D721Med (cell line): ENCODE measurements around the gene MALL.
"Not testable (repeated sequence)": the region's sequence is repeated elsewhere in the genome, so short reads cannot be mapped to it uniquely, and the experiment has no call there.

ENCODE experiments used
- DNase-seq: peaks from one replicate; pipeline ENCODE4 v3.0.0; 2011; ENCODE audit warnings: low spot score; ENCODE audit not compliant: insufficient read length
- FAIRE-seq: peaks from 2 replicates; lab custom pipeline; 2011; peaks lifted over from hg19 to GRCh38; lab: Jason Lieb, UNC
- TF ChIP-seq, protein P1 (sequence below): IDR thresholded peaks from 2 replicates; pipeline ENCODE4 v1.5.1; 2012; ENCODE audit warnings: mild to moderate bottlenecking, control low read depth; ENCODE audit not compliant: insufficient read depth; ENCODE audit errors: missing control alignments

MALL gene

DNA sequence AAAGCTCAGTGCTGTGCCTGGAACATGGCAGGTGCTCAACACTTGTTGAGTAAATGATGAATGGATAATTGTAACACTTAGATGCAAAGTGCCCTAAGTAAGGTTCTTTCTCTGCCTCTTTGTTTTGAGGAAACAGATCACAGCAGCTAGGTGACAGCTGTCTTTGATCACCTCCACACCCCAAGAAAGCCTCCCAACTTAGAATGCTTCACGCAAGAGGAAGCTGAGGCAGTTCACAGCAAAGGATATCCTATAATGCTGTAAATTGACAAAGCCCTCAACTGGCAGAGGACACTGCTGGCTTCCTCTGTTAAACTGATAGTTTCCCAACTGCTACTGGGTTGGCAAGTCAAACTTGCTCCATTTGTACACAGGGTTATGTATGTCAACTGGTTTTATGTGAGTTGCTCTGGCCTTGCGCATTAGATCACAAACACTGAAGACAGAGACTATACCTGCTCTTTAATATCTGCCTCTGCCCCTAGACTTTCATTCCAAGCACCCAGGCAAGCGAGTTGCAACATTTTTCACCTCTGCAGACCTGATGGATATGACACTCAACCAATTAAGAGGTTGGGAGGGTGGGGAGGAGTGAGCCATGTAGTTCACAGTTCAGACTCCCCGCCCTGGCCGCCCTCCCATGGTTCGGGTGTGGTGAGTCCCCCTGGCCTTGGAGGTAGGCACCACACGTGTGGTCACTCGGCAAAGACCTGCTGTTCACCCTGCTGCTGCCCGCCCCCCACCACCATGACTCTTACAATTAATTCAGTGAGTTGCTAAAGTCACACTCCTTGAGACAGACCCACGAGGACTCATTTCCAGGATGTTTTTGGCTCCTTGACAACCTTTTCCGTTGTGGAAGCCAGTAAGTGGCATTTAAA, 4.8 kb upstream of the MALL start:
- FAIRE-seq (no peak), DNase-seq (no peak)
- TF ChIP-seq, protein P1, sequence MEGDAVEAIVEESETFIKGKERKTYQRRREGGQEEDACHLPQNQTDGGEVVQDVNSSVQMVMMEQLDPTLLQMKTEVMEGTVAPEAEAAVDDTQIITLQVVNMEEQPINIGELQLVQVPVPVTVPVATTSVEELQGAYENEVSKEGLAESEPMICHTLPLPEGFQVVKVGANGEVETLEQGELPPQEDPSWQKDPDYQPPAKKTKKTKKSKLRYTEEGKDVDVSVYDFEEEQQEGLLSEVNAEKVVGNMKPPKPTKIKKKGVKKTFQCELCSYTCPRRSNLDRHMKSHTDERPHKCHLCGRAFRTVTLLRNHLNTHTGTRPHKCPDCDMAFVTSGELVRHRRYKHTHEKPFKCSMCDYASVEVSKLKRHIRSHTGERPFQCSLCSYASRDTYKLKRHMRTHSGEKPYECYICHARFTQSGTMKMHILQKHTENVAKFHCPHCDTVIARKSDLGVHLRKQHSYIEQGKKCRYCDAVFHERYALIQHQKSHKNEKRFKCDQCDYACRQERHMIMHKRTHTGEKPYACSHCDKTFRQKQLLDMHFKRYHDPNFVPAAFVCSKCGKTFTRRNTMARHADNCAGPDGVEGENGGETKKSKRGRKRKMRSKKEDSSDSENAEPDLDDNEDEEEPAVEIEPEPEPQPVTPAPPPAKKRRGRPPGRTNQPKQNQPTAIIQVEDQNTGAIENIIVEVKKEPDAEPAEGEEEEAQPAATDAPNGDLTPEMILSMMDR = no peak

DNA sequence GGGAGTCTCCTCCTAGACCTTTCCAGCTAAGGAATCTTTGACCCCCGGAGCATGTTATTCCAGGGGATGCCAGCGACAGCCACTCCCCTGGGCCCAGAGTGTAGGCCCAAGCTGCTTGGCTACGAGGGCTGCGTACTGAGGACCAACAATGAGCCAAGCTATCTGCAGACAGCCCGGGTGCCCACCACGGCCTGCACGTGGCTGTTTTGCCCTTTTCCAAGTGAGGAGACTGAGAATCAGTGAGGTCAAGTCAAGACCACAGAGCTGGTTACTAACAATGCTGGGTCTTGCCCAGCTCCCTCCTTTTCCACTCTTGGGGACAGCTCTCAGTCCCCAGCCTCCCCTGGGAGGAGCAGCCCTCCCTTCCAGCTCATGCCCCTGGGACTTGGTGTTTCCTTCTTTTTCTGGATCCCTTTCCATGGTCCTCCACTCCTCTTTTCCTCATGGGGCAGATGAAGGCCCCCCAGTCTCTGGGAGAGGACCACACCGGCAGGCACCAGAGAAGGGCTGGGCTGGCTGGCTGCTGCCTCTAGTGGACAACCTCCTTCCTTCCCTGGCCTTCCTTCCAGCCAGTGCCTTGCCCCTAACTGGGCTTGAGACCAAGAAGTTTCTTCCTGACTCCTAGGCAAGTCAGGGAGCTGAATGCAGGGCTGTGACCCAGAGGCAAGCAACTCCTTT, 550 bp upstream of the MALL start:
- FAIRE-seq (no peak), DNase-seq (no peak)
- TF ChIP-seq, protein P1 = no peak

DNA sequence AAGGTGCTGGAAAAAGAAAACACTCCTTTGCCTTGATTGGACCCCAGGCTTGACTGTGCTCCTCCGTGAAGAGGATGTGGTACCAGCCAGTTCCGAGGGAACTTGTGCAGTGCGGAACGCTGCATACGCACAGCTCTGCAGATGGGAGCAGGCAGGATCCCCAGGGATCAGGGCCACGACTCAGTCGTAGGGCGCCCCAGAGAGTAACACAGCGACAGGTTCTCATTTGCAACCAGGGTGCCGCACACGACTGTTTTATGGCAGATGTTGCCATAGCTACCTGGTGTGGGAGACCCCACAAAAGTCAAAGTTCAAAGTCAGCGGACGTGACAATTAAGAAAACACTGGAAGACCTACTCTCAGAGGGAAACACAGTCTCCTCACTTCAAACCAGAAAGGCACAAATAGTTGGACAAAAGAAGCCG, 779 bp downstream of the MALL start:
- FAIRE-seq (no peak), DNase-seq (no peak)
- TF ChIP-seq, protein P1 = no peak

DNA sequence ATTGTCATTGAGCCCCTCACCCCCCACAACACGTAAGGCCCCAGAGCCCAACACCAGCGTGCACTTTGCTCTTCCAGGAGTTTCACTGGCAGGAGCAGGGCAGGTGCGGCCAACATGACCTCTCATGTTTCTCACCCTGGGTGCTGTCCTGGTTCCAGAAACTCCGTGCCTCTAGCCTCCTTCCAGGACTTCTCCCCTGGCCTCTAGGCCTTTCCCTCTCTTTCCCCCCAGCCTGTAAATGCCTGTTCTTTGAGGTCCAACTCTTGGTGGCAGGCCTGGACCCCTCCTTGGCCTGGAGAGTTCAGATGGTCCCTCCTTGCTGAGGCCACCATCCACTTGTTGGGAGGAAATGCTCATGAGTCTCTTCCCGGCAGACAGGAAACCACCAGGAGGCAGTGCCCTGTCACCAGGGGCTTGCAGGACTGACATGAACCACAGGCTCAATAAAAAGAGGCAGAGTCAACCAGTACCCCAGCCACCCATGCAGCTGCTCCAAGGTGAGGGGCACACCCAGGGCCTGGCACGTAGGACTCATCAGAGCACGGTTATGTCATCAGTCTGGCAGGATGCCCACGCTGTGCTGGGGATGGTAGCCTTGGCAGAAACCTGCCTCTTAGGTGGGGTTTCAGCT, 1.5 kb downstream of the MALL start:
- FAIRE-seq = no peak
- TF ChIP-seq, protein P1 = no peak
- no peak for DNase-seq

DNA sequence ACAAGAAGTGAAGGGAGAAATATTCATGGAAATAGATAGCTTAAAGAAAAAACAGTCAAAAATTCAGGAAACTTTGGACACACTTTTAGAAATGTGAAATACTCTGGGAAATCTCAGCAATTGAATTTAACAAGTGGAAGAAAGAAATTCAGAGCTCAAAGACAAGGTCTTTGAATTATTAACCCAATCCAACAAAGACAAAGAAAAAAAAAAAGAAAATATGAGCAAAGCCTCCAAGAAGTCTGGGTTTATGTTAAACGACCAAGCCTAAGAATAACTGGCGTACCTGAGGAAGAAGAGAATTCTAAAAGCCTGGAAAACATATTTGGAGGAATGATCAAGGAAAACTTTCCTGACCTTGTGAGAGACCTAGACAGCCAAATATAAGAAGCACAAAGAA, 7.3 kb downstream of the MALL start:
- not testable (repeated sequence) for DNase-seq, FAIRE-seq

DNA sequence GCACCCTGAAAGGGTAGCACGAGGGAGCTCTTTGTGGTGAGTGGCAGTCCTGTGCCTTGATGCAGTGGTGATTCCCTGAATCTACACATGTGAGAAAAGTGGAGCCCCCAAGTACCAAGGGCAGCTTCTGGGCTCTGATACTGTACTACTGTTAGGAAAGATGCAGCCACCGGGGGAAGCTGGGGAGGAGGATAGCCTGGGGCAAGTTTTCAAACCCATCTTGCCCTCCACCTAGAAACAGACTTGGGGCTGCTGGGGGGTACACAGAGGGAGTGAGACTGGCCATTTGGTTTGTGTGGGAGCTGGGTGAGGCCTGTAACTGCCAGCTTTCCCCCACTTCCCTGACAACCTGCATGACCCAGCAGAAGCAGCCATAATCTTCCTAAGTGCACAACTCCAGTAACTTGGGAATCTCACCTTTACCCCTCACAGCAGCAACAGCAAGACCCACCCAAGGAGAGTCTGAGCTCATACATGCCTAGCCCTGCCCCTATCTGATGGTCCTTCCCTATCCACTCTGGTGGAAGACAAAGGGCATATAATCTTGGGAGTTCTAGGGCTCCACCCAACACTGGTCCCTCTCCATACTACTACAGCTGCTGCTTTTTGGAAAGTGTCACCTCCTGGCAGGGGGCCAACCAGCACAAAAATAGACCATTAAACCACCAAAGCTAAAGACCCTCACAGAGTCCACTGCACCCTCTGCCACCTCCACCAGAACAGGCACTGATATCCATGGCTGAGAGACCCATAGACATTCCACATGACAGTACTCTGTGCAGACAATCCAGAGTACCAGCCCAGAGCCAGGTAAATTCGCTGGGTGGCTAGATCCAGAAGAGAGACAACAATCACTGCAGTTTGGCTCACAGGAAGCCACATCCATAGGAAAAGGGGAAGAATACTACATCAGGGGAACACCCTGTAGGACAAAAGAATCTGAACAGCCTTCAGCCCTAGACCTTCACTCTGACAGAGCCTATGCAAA, 8.2 kb downstream of the MALL start:
- FAIRE-seq (no peak), DNase-seq (no peak)
- TF ChIP-seq, protein P1 = no peak
